Mucosa of gallbladder (tissue), 1 donor: ENCODE data around the gene GPATCH8. TPM values are rescaled to one million over a fixed set of nuclear protein-coding genes. Genes with fewer than 3 reads are reported as not detected.
"Not testable (repeated sequence)": the region's sequence is repeated elsewhere in the genome, so short reads cannot be mapped to it uniquely, and the experiment has no call there.

ENCODE experiments used
- DNase-seq: peaks from one replicate; pipeline ENCODE4 v3.0.0-alpha.2; 2020; ENCODE audit warnings: low spot score
- total RNA-seq: library from RNA; stranded (reverse); gene quantifications from one replicate; pipeline ENCODE4 v1.2.1, GENCODE V29; 2021
- donor health status: DM: no; HTN: no; CAD: no.

The GPATCH8 gene
- total RNA-seq, 1 donor from 2014 or later, result 33.3 TPM

DNA sequence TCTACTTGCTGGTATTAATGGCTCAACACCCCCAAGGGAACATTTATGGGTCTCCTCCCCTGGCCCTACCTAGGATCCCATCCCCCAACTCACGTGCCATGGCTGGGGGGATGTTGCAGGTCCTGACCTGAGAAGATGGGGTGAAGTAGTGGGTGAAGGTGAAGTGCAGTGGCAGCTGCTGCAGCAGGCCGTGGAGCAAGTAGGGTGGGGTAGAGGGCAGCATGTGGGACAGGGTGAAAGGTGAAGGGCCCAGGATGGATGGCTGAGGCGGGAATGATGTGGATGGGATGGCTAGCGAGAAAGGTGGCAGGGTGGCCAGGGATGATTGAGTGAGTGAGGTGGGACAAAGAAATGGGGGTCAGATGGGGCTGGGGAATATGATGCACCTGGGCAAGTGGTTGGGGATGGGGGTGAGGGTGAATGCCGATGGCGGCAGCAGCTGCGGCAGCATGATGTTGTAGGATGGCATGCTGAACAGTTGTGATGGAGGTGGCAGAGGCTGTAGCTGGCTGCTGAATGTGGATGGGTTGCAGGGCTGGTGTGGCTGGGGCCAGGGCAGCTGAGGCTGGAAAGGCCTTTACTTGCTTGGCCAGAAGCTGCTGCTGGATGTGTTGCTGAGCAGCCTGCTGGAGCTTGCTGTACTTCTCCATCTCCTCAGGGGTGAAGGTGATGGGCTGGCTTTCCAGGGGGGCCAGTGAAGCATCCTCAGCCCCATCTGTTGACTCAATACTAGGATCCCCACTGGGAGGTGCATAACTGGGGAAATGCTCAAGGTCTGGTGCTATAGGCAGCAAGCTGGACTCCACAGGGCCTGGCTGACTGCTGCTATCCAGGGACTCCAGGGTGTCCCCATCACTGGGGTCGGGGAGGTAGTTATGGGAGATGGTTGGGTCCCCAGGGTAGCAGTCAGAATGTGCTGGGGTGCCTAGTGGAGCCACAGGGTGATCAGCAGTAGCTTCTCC, 105.4 kb downstream of the GPATCH8 start:
- no peak for DNase-seq

DNA sequence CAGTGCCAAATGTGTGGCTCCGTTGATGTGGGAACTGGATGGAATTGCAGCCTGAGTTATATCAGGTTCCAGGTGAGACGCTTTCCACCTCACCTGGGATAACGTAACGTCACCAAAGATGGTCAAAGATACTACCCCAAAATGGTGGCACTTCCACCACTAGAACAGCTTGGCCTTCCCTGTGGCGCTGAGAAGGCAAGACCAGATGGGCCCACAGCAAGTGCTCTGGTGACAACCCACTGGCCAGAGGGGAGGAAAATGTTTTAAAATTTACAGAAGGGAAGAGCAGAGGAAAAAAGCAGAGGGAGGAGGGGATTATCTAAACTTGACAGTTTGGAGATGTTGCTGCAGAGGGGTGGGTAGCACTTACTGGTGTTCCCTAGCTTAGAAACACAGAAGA, 106.3 kb downstream of the GPATCH8 start:
- DNase-seq, result no peak

DNA sequence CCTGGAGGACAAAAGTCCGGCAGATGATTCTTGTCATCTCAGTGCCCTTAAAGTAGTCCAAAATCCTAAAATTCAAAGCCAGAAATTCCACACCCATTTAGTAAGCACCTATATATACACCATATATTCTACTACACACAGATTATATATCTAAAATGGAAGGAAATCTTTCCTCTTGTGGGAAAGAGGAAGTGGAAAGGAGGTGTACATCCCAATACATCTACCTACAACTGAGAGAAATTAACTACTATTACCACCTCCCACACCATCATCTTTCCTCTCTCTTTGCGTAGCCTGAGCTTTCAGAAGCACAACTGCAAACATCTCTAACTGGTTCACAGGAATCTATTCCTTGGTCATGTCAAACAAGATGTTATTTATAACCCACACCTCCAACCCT, 108.4 kb downstream of the GPATCH8 start:
- DNase-seq, result no peak

DNA sequence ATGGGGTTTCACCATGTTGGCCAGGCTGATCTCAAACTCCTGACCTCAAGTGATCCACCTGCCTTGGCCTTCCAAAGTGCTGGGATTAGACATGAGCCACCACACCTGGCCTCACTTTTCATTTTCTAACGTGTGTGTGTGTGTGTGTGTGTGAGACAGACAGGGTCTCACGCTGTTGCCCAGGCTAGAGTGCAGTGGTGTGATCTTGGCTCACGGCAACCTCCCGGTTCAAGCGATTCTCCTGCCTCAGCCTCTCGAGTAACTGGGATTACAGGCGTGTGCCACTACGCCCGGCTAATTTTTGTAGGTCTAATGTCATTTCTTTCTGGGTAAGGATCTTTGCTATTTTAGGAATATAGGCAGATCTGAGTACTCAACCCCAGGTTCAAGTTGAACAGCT, 109.1 kb downstream of the GPATCH8 start:
- DNase-seq, result not testable (repeated sequence)

DNA sequence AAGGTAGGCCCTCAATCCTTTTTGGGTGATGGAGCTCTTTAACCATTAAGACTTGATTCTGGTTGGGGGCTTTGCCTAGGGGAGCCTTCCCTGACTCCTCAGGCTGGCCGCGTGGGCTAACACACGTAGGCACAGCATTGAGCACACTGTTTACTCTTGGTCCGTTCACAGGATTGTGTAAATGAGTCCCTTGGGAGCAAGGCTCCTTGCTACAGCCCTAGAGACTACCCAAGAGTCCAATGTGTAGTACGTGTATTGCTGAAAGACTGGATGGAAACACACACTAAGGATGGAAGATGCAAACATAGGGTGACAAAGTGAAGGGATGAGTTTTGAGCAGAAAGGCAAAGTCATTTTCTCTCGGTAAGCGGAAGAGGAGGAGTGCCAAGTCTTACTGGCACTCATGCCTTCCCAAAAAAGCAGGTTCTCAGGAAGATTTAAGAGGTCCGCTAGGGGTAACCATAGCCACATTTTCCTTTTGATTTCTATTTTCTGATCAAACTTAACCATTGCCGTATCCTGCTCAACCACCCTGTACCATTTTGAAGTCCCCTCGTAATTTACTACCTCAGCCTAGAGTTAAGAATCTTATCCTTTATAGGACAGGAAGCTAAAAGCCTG, 112.8 kb downstream of the GPATCH8 start:
- DNase-seq, result no peak

DNA sequence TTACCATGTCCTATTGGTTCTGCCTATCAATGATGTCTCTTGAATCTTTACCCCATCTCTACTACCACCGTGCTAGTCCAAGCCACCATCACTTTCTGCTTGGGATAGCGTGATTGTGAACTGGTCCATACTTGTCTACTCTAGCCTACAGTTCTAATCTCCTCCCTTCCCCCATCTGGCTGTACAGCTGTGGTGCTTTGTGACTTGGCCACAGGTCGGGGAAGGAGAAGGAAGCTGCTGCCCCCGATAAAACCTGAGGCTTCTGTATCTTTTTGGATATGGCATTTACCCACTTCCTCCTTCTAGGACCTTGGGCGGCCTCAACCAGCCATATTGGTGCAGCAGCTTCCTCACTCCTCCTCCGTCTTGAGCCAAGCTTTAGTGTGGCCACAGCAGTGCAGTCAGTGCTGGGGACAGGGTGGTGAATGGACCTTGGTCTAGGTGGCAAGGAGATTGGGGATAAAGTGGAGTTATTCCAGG, 113.4 kb downstream of the GPATCH8 start:
- no peak for DNase-seq

DNA sequence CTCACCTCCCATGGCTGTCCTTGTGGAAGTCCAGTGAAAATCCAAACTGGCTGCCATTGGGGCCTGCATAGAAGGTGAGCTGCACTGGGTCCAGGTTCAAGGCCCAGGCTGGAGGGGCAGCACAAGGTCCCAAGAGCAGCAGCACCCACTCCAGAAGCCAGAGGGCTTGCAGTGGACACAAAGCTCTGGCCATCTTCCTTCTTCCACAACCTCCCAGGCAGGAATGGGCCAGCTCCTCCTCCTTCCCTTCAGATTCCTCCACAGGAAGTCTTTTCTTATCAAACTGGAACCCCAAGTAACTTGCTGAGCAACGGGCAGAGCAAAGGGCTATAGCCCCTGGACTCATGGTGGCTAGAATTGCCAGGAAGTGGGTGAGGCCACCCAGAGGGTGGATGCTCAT, 113.9 kb downstream of the GPATCH8 start, which contains the start of gene ITGA2B:
TSS of gene ITGA2B (minus strand) at position 369 of the 400 bp plus-strand sequence. CDS start at position 193, 176 bp downstream.
- no peak for DNase-seq

DNA sequence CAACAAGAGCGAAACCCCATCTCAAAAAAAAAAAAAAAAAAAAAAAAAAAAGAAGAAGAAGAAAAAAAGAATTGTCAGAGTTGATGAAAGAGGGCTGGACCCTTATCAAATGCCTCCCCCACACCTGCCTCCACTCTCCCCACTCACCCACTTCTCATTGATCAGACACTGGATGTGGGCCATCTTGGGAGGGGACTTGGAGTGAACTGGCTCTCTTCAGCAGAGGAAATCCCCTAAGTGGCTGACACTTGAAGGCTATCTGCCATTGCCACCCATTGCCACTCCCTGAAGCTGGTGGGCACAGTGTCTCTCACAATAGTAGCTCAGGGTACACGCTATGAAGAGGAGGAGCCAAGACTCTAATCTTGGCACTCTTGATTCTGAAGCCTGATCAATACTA, 115.4 kb downstream of the GPATCH8 start:
- DNase-seq, result no peak

DNA sequence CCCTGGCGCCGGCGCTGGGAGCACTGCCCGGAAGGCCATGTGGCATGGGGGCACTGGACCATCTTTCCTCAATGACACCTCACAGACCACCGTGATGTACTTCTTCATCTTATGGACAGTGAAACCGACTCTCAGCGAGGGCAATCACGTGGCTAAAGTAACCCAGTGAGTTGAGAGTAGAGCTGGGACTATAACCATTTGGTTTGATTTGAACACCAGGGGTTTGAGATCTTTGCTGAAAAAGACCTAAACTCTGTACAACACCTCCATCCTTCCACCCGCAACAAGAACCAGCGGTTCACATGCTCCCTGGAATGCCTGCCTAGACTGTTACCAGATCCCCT, 117.1 kb downstream of the GPATCH8 start:
- DNase-seq, result no peak

DNA sequence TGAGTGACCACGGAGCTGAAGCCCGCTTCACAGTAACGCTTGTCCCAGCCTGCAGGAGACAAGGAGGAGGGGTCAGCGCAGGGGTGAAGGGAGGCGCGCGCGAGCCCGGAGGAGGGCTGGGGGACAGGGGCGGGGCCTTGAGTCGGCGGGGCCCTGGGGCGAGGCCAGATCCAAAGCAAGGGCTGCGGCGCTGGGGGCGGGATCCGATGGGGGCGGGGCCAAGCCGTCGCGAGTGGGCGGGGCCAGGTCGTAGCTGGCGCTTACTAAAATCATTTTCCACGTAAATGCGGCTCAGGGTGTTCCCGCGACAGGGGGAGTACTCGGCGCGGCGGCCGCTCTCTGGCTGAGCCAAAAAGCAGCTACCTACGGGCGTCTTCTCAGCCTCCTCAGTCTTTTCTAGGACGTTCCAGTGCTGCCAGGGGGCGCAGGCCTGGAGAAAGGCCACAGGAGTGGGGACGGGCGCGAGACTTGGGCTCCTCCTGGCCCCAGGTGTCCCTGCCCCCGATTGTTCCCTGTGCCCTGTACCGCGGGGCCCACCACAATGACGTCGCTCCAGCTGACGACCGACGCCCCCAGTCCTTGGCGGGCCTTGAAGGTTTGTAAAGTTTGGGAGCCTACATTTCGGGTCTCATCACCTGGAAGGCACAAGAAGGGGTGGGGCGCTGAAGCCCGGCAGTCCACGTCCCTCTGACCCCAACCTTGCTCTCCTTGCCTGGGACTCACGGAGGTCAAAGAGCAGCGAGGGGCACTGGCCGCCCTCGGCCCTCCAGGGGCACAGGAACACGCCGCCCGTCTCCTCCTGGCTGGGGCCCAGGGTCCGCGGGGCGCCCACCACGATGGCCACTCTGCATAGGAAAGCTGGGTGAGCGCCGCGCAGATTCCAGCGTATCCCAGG, 117.7 kb downstream of the GPATCH8 start:
- DNase-seq, result peak; percentile 79

DNA sequence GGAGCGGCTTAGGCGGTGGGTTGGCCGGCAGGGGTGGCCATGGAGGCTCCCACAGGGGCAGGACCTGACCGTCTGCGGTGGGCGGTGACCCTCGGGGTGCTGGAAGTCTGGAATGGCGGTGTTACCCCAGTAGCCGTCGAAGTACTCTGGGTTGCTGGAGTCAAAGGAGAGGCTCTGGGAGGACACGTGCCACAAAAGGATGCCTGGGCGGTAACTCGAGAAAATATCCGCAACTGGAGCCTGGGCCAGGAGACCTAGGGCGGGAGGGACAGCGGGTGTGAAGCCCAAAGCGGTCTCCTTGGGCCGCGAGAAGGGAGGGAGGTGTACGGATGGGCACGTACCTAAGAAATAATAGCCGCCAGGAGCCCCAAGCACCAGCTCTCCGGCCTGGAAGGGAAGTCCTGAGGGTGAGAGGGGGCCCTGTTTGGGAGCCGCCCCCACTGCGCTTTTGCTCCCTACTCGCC, 118.4 kb downstream of the GPATCH8 start:
- no peak for DNase-seq

DNA sequence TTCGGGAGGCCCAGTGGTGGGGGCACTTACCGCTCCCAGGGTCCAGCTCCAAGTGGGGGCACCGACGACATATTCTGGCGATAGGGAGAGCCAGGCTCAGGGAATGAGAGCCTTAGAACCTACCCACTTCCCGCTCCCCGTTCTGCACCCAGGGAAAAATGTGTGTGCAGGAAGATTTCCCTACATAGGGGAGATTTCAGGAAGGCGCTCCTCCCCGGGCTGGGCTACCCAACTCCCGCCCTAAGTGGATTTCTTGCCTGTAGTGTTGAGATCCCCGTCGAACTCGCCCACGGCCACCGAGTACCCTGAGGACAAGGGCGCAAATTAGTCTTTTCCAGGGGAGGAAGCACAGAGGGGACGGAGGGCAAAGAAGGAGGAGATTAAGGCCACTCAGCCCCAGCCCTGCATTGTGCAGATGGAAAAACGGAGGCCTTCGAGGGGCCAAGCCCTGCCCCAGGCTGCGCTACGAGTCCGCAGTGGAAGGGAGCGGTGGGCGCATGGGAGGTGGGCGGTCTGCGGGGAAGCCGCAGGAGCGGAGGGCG, 118.9 kb downstream of the GPATCH8 start:
- no peak for DNase-seq

DNA sequence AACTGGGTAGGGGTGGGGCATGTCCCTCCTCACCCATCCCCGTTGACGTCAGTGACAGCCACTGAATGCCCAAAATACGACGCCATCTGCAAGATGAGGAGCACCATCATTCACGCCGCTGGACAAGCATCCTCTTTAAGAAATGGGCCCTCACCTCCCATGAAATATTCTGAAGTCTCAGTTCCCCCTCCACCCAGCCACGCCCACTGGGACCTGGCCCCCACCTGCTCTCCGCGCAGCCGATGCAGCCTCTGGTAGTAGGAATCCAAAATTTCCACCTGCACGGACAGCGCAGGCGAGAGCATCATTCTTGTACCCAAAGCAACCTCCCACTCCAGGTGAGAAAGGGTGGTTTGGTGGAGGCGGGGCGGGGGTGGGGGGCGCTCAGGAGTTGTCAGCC, 119.3 kb downstream of the GPATCH8 start:
- no peak for DNase-seq

DNA sequence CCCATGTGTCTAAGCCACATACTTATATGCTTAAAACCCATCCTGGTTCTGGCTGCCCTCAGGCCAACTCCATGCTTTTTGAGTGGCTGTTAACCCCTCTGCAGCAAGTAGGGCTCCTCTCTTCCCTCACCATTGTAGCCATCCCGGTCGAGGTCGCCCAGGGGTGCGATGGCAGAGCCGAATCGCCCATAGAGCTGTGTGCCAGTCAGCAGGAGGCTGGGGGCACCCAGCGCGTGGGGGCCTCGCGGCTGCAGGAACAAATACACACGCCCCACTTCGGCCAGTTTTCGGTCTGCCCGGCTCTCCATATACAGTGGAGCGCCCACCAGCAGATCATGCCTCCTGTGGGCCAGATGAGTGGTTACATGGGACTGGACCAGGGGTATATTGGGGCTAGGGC, 119.8 kb downstream of the GPATCH8 start:
- no peak for DNase-seq

DNA sequence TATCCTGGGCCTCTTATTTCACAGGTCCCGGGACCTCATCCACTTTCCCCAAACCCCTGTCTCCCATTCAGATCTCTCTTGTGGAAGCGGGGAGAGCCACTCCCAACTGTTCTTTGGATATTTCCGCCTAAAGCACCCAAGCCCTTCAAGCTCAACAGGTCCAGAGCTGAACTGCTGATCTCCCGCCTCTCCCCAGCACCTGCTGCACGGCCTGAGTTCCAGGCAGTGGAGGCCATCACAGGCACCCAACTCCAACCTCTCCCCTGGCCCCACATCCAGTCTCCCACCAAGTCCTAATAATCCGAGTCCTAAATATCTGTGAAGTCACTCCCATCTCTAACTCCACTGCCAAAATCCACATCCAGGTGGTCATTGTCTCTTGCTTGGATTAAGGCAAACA, 120.3 kb downstream of the GPATCH8 start:
- DNase-seq, result no peak

DNA sequence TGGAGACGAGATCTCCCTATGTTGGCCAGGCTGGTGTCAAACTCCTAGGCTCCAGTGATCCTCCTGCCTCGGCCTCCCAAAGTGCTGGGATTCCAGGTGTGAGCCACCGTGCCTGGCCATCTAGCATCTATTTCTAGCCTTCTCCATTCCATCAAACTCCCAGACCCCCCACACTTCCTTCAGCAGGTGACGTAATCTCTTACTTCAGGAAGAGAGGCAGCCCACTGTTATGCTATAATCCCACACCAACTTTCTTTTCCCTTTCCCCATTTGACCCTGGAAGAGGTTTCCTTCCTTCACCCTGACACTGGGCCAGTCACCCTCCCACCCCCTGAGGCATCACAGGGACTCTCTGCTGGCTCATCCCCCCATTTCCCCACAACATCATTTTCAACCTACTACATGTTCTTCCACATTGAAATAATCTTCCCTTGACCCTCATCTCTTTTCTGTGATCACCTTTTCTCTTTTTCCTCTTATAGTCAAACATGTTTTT, 121.3 kb downstream of the GPATCH8 start:
- no peak for DNase-seq

DNA sequence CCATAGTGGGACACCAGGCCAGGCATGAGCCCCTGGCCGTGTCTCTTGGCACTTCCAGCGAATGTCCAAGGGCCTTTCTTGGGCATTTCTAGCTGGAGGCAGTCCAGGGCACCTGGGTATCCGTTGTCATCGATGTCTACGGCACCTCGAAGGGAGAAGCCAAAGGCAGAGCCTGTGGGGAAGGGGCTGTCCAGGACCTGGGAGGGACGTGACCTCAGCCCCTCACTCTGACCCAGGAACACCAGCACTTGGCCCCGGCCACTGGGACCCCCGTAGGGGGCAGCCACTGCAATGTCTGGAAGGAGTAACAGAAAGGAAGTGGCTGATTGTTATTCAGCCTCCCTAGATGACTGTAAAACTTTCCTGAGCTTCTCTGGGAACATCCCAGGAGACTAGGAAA, 122.4 kb downstream of the GPATCH8 start:
- DNase-seq, result no peak

DNA sequence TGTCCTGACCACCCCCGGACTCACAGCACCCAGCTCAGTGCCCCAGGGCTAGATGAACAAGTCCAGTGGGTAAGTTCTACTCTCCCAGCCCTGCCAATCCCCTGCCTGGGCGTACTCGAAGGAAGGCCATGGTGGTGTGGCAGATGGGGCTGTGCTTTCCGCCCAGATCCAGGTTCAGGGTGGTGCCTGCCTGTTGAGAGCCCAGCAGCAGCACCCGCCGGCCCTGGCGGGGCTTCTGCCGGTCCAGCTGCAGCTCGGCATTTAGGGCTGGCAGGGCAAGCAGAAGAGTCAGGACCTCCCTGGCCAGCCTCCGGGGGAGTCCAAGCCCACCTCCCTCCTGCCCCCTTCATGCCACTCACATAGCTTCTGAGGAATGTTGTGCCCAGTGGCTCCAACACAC, 123.3 kb downstream of the GPATCH8 start:
- DNase-seq, result no peak

DNA sequence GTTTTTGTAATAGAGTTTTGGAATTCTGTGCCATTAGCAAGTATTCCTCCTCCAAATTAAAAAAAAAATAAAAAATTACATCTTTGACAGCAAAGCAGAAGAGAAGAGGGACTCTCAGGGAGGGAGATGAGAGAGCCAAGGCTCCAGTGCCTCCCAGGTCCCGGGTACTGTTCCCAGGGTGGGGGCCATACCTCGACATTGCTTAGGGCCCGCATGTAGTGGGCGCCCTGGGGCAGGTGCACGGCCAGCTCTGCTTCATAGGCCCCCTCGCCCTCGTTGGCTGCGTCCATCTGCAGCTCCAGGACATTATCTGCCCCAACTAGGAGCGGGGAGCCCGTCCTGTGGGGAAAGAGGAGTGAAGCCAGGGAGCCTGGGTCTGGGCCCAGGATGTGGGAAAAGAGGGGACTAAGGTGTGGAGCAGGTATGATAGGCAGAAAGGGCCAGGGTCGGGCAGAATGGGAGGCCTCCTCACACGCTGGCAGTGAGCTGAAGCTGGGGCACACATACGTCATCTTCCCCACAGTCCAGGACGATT, 125.0 kb downstream of the GPATCH8 start:
- no peak for DNase-seq

DNA sequence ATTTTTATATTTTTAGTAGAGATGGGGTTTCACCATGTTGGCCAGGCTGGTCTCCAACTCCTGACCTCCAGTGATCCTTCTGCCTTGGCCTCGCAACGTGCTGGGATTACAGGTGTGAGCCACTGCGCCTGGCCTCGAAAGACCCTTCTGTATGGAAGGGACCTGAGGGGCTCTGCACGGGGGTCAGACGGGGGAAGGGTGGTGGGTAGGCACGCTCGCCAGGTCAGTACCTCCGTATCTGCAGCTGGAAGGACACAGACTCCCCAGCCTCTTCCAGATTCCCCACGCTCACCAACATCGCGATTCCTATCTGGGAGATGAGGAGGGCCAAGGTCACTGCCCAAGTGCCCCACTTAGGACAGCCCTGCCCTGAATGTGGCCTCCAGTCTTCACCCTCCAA, 126.4 kb downstream of the GPATCH8 start:
- DNase-seq, result no peak

DNA sequence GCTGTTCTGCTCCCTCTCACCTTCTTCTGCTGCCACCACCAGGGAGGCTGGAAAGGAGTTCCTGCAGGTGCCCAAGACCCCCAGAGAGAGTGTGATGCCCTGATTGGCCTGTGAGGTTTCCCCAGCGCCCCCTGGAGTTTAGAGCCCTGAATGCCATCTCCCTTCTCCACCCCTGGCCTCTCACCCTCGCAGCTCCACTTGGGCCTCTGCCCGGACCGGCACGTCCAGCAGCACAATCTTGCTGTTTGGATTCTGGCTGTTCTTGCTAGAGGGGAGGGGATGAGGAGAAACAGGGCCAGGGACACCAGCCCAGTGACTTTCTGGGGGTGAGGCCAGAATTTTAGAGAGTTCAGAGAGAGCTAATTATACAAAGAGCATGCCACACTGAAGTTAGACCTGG, 127.1 kb downstream of the GPATCH8 start:
- no peak for DNase-seq
